Caco-2 (cell line): Measurements from ENCODE around the gene TCF7L1. TPM values are rescaled to one million over a fixed set of nuclear protein-coding genes. Genes with fewer than 3 reads are reported as not detected.
"Not testable (repeated sequence)": the region's sequence is repeated elsewhere in the genome, so short reads cannot be mapped to it uniquely, and the experiment has no call there.

Source experiments
- BruUV-seq: library from RNA; stranded (reverse); fragments of 400-500 nt; replicated peaks from 2 replicates; lab custom pipeline; 2021; lab: Mats Ljungman, UMichigan
- CTCF ChIA-PET: fragments of 300-600 bp; sonication (Branson Sonifier 250); formaldehyde crosslinking; loops from one replicate; lab custom pipeline; 2022; ENCODE audit warnings: antibody characterized with exemption; lab: Charles Lee
- POLR2A ChIA-PET: fragments of 300-600 bp; sonication (Branson Sonifier 250); formaldehyde crosslinking; loops from one replicate; lab custom pipeline; 2022; ENCODE audit warnings: antibody characterized with exemption; lab: Charles Lee
- DNase-seq, 2 experiments: peaks; one replicate each; pipeline versions ENCODE4 v3.0.0 to v3.0.0-alpha.2; 2020 to 2022
- H3K27me3 ChIP-seq: replicated peaks from 2 replicates; pipeline ENCODE4 v1.6.0; 2011; ENCODE audit warnings: low read length; ENCODE audit not compliant: control insufficient read depth, insufficient read depth
- H3K36me3 ChIP-seq: 2 replicates; pipeline ENCODE4 v1.5.1; 2011; ENCODE audit warnings: low read length; ENCODE audit not compliant: control insufficient read depth, insufficient read depth
- H3K4me1 ChIP-seq: fragments of 250-450 bp; sonication (Bioruptor Pico); 2 replicates; pipeline ENCODE4 v1.5.1; 2020; ENCODE audit warnings: mild to moderate bottlenecking
- H3K4me3 ChIP-seq: 2 replicates; pipeline ENCODE4 v1.5.1; 2011; ENCODE audit warnings: low read depth, mild to moderate bottlenecking, control low read depth, low read length
- H3K9me3 ChIP-seq: fragments of 250-450 bp; sonication (Bioruptor Pico); 2 replicates; pipeline ENCODE4 v1.5.1; 2020; ENCODE audit warnings: mild to moderate bottlenecking, moderate library complexity
- H3K27ac Mint-ChIP-seq: one replicate; pipeline ENCODE4 v1.8.0; 2022; ENCODE audit warnings: mixed read lengths; ENCODE audit not compliant: unreplicated experiment
- H3K27me3 Mint-ChIP-seq: one replicate; pipeline ENCODE4 v1.8.0; 2022; ENCODE audit warnings: mixed read lengths; ENCODE audit not compliant: insufficient read depth, unreplicated experiment
- H3K36me3 Mint-ChIP-seq: one replicate; pipeline ENCODE4 v1.8.0; 2022; ENCODE audit warnings: mild to moderate bottlenecking, mixed read lengths; ENCODE audit not compliant: insufficient read depth, unreplicated experiment
- H3K4me1 Mint-ChIP-seq: one replicate; pipeline ENCODE4 v1.8.0; 2022; ENCODE audit warnings: low read depth, mixed read lengths; ENCODE audit not compliant: unreplicated experiment
- H3K4me3 Mint-ChIP-seq: one replicate; pipeline ENCODE4 v1.8.0; 2022; ENCODE audit warnings: mild to moderate bottlenecking, moderate library complexity, mixed read lengths; ENCODE audit not compliant: unreplicated experiment
- H3K9me3 Mint-ChIP-seq: one replicate; pipeline ENCODE4 v1.8.0; 2022; ENCODE audit warnings: mixed read lengths; ENCODE audit not compliant: unreplicated experiment
- CTCF ChIP-seq, 2 experiments: fragments of 200-600 bp in 1 of 2; IDR thresholded peaks; 1 replicate in 1 of 2; 2 replicates in 1 of 2; pipeline versions ENCODE4 v1.5.1 to v1.8.0; 2011 to 2022; ENCODE audit warnings: antibody characterized with exemption in 1 of 2, control low read depth in 1 of 2, inconsistent platforms in 1 of 2, low read depth in 1 of 2, low read length in 1 of 2, mild to moderate bottlenecking in 1 of 2, moderate library complexity in 1 of 2; ENCODE audit not compliant: insufficient read depth in 1 of 2, severe bottlenecking in 1 of 2, unreplicated experiment in 1 of 2
- intact Hi-C: fragments of 100-400 bp; cut with micrococcal nuclease; formaldehyde crosslinking; loops from one replicate; pipeline ENCODE4 v1.10.0; 2022; ENCODE audit not compliant: unreplicated experiment
- total RNA-seq: library from RNA; stranded (reverse); gene quantifications from 2 replicates; pipeline ENCODE4 v1.2.3, GENCODE V29; 2022

Gene TCF7L1
- total RNA-seq, 1 experiment from 2014 or later: 29.0 TPM

- POLR2A ChIA-PET: no interaction called here
- peaks cover 3% of the 10 kb centered on the region for H3K27me3 Mint-ChIP-seq
- Histone ChIP-seq H3K27me3 (no peaks in the 10 kb centered on the region), H3K4me1 (no peaks in the 10 kb centered on the region), H3K36me3 (no peaks in the 10 kb centered on the region), H3K4me3 (no peak overlapping the region), H3K9me3 (no peaks in the 10 kb centered on the region; the same call in 1 of the 2 replicates)
- H3K9me3 Mint-ChIP-seq: no peaks in the 10 kb centered on the region
- no peaks in the 10 kb centered on the region for H3K36me3 Mint-ChIP-seq
- no peak overlapping the region for H3K4me3 Mint-ChIP-seq
- BruUV-seq: no TSS peak
- H3K27ac Mint-ChIP-seq: no peak overlapping the region
- no peak for DNase-seq
- intact Hi-C loops: no loop called here
- TF ChIP-seq CTCF (IDR thresholded peaks at IDR 0.05; ENCODE audit: insufficient read depth in 1 of 2, low read depth in 1 of 2, low read length in 1 of 2, severe bottlenecking in 1 of 2, unreplicated experiment in 1 of 2): no peak
- no peaks in the 10 kb centered on the region for H3K4me1 Mint-ChIP-seq
- CTCF ChIA-PET: interaction anchor here (0.6 kb wide), 1 partner anchor 151 kb away, joined by 5 read pairs; no protein-coding TSS in a partner anchor
Measured at GRCh38 chr2:85116207-85116606, 17.0 kb upstream of the TCF7L1 start.

DNA sequence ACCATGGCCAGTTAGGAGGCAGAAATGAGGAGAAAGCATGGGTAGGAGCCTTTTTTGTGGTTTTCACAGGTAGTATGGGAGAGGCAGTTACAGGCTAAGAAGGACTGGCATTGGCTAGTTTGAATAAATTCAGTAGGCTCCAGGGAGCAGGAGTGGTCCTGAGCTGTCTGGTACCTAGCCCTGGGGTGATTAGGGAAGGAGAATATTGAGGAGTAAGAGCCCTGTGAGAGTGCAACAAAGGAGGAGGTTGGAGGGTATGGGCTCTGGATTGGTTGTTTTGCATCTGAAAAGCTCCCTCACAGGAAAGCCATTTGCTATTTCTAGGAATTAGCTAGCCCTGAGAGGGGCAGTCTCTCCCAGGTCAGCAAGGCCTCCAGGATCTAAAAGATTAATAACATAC, 13.3 kb upstream of the TCF7L1 start:
- no peak overlapping the region for H3K4me3 Mint-ChIP-seq
- H3K27me3 Mint-ChIP-seq: peaks cover 2% of the 10 kb centered on the region
- POLR2A ChIA-PET: no interaction called here
- no TSS peak for BruUV-seq
- Histone ChIP-seq H3K27me3 (no peaks in the 10 kb centered on the region), H3K36me3 (no peaks in the 10 kb centered on the region), H3K4me1 (no peaks in the 10 kb centered on the region), H3K9me3 (no peaks in the 10 kb centered on the region; the same call in 1 of the 2 replicates), H3K4me3 (no peak overlapping the region)
- no peak overlapping the region for H3K27ac Mint-ChIP-seq
- CTCF ChIA-PET: no interaction called here
- H3K4me1 Mint-ChIP-seq: no peaks in the 10 kb centered on the region
- intact Hi-C loops: no loop called here
- no peak for DNase-seq
- no peaks in the 10 kb centered on the region for H3K36me3 Mint-ChIP-seq
- TF ChIP-seq CTCF (IDR thresholded peaks at IDR 0.05; ENCODE audit: insufficient read depth in 1 of 2, low read depth in 1 of 2, low read length in 1 of 2, severe bottlenecking in 1 of 2, unreplicated experiment in 1 of 2): no peak
- H3K9me3 Mint-ChIP-seq: no peaks in the 10 kb centered on the region

DNA sequence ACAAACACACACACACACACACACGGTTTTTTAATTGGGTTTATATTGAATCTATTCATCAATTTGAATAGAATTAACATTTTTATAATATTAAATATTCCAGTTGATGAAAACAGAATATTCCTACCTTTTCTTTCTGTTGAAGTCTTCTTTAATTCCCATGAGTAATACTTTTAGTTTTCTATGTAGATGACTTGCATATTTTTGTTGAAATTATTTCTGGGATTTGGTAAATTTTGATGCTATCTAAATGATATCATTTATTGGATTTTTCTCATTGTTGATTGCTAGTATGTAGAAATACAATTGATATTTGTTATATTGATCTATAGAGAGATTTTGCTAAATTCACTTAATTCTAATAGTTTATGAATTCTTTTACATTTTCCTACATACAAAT, 12.8 kb upstream of the TCF7L1 start:
- Mint-ChIP-seq H3K4me3 (no peak overlapping the region), H3K27ac (no peak overlapping the region), H3K36me3 (no peaks in the 10 kb centered on the region), H3K9me3 (no peaks in the 10 kb centered on the region), H3K27me3 (no peaks in the 10 kb centered on the region), H3K4me1 (no peaks in the 10 kb centered on the region)
- CTCF ChIA-PET: no interaction called here
- H3K9me3 ChIP-seq: no peaks in the 10 kb centered on the region; the same call in 1 of the 2 replicates
- no peak overlapping the region for H3K4me3 ChIP-seq
- H3K27me3 ChIP-seq: no peaks in the 10 kb centered on the region
- H3K36me3 ChIP-seq: no peaks in the 10 kb centered on the region
- TF ChIP-seq CTCF (IDR thresholded peaks at IDR 0.05; ENCODE audit: insufficient read depth in 1 of 2, low read depth in 1 of 2, low read length in 1 of 2, severe bottlenecking in 1 of 2, unreplicated experiment in 1 of 2): no peak
- POLR2A ChIA-PET: no interaction called here
- H3K4me1 ChIP-seq: no peaks in the 10 kb centered on the region
- no peak for DNase-seq
- intact Hi-C loops: no loop called here
- no TSS peak for BruUV-seq

DNA sequence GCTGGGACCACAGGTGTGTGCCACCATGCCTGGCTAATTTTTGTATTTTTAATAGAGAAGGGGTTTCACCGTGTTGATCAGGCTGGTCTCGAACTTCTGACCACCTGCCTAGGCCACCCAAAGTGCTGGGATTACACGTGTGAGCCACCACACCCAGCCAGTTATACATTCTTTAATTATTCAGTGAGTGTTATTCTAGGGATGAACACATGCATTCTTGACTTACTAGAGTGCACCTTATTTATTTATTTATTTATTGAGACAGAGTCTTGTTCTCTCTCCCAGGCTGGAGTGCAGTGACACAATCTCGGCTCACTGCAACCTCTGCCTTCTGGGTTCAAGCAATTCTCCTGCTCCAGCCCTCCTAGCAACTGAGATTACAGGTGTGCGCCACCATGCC, 6.7 kb upstream of the TCF7L1 start:
- intact Hi-C loops, POLR2A ChIA-PET: not testable (repeated sequence)

More for the DNA sequence above, 6.7 kb upstream of the TCF7L1 start:
- H3K36me3 ChIP-seq, H3K36me3 Mint-ChIP-seq, H3K4me3 Mint-ChIP-seq, H3K9me3 Mint-ChIP-seq, H3K4me3 ChIP-seq, H3K27me3 ChIP-seq, H3K27me3 Mint-ChIP-seq, H3K27ac Mint-ChIP-seq, H3K4me1 ChIP-seq, CTCF ChIA-PET, H3K9me3 ChIP-seq, H3K4me1 Mint-ChIP-seq, BruUV-seq, DNase-seq: not testable (repeated sequence)
